ENCODE results near the gene RFC4. TPM values are rescaled to one million over a fixed set of nuclear protein-coding genes. Genes with fewer than 3 reads are reported as not detected.

The RFC4 gene
- total and polyA plus RNA-seq, 9 of the 15 experiments (the other 6 are each of a cell fraction or from before 2014, with no cell fraction given), result 105 to 227 (median 180) TPM

DNA sequence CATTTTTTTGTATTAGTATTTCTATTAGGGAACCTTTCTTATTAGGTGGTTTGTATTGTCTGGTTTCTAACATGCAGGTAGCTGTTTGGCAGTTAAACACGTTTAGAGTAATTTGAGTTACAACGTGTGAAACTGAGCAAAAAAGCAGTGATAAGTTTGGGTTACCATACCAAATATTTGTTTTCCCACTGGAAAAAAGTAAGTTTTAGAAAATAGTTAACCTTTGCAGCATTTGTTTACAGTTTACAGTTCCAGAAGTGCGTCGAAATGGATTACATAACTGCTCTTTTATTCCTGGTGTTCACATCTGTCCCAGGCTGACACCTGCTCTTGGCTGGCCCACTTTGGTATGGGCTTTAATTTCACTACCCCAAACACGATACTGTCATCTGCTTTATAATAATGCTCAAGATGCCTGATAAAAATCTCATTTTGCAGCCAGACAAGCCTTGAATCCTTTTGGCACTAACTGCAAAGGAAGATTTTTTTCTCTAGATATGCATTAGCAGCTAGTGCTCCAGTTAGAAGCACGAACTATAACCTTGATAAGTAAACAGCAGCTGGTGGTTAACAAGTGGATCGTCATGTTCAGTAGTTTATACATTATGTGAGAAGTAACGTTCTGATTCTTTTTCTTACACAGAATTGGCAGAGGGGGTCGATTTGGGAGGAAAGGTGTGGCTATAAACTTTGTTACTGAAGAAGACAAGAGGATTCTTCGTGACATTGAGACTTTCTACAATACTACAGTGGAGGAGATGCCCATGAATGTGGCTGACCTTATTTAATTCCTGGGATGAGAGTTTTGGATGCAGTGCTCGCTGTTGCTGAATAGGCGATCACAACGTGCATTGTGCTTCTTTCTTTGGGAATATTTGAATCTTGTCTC lies 17.6 kb downstream of the RFC4 start:
- CTCF ChIA-PET (ENCODE audit: low intra/inter-chr PET ratio), result no interaction called here
- intact Hi-C loops (cut with micrococcal nuclease), result no loop called here
- H3K4me1 ChIP-seq (replicated peaks in 1 of 2; ENCODE audit: control insufficient read depth in 2 of 2, insufficient read depth in 2 of 2, low read length in 2 of 2), result peaks cover 4 to 18% of the 10 kb centered on the region in 2 experiments; a peak in 3 of 5 replicates
- peaks cover 54% of the 10 kb centered on the region for H3K79me2 ChIP-seq (ENCODE audit: control insufficient read depth, insufficient read depth, low read length)
- BruUV-seq (replicated peaks), result TSS peak; percentile 0
- H2AFZ ChIP-seq (ENCODE audit: low read depth, low read length), result no peak overlapping the region
- H3K9me3 ChIP-seq (replicated peaks; ENCODE audit: control insufficient read depth, insufficient read depth, low read depth, low read length), result no peaks in the 10 kb centered on the region
- H3K36me3 ChIP-seq (ENCODE audit: control insufficient read depth, insufficient read depth, low read length), result peaks cover 99% of the 10 kb centered on the region
- ATAC-seq (peak; percentile 0; the same call in 1 of the 3 replicates), FAIRE-seq (no peak), DNase-seq (ENCODE audit: extremely low read depth in 1 of 4, low spot score in 3 of 4) (peak in 2 of 4 experiments; percentile 8 to 30)
- H3K9me1 ChIP-seq (ENCODE audit: control insufficient read depth, insufficient read depth, low read length), result no peaks in the 10 kb centered on the region
- POLR2A ChIA-PET, result interaction anchor here (0.7 to 1.3 kb wide), 8 partner anchors 9 to 374 kb away, joined by 3 to 5 read pairs (median 3); no protein-coding TSS in a partner anchor
- no peak overlapping the region for H3K4me3 ChIP-seq
- in situ Hi-C loops (cut with MboI), result no loop called here
- peaks cover 63% of the 10 kb centered on the region for H4K20me1 ChIP-seq (replicated peaks; ENCODE audit: control insufficient read depth, insufficient read depth, low read length)
- H3K4me2 ChIP-seq (ENCODE audit: insufficient read depth, low read length), result peak overlapping the region; percentile 9; the same call in 1 of the 2 replicates
- H3K9ac ChIP-seq (ENCODE audit: insufficient read depth in 1 of 2, low read depth in 2 of 2, low read length in 2 of 2), result no peak overlapping the region
- H3K27me3 ChIP-seq (ENCODE audit: control insufficient read depth in 2 of 2, insufficient read depth in 2 of 2, low read length in 2 of 2), result no peaks in the 10 kb centered on the region
- H3K27ac ChIP-seq (ENCODE audit: extremely low read depth, low read depth, low read length), result peak overlapping the region; percentile 20; the same call in 1 of the 3 replicates
- 43% methylated on average over 13 of the region's 13 CpGs for WGBS (ENCODE audit: insufficient coverage, low coverage, missing lambda C conversion rate)
- peak; percentile 56; the same call in 1 of the 2 replicates for TF ChIP-seq THRAP3 (IDR thresholded peaks at IDR 0.05; ENCODE audit: borderline replicate concordance)
- no peak for TF ChIP-seq SMARCC2 (IDR thresholded peaks at IDR 0.05; ENCODE audit: low read depth)
- 0 out of 2 replicates have a peak, but pooled peaks have one; percentile 46 for TF ChIP-seq ZNF354B (CRISPR knock-in tag; IDR thresholded peaks at IDR 0.05)
- no peak for TF ChIP-seq ZNF699 (CRISPR knock-in tag; IDR thresholded peaks at IDR 0.05; ENCODE audit: insufficient replicate concordance)
- TF ChIP-seq POLR2B (IDR thresholded peaks at IDR 0.05; ENCODE audit: low read depth, partially characterized antibody), result peak; percentile 69
- TF ChIP-seq RBM34 (IDR thresholded peaks at IDR 0.05; ENCODE audit: borderline replicate concordance, insufficient read depth, low read length), result no peak
- TF ChIP-seq, protein P1, sequence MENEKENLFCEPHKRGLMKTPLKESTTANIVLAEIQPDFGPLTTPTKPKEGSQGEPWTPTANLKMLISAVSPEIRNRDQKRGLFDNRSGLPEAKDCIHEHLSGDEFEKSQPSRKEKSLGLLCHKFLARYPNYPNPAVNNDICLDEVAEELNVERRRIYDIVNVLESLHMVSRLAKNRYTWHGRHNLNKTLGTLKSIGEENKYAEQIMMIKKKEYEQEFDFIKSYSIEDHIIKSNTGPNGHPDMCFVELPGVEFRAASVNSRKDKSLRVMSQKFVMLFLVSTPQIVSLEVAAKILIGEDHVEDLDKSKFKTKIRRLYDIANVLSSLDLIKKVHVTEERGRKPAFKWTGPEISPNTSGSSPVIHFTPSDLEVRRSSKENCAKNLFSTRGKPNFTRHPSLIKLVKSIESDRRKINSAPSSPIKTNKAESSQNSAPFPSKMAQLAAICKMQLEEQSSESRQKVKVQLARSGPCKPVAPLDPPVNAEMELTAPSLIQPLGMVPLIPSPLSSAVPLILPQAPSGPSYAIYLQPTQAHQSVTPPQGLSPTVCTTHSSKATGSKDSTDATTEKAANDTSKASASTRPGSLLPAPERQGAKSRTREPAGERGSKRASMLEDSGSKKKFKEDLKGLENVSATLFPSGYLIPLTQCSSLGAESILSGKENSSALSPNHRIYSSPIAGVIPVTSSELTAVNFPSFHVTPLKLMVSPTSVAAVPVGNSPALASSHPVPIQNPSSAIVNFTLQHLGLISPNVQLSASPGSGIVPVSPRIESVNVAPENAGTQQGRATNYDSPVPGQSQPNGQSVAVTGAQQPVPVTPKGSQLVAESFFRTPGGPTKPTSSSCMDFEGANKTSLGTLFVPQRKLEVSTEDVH (IDR thresholded peaks at IDR 0.05; ENCODE audit: low read depth, partially characterized antibody), result peak; percentile 28
- peak; percentile 81; the same call in 1 of the 2 replicates for TF ChIP-seq POLR2AphosphoS2 (IDR thresholded peaks at IDR 0.05; ENCODE audit: low read length)
- no peak for TF ChIP-seq IFI16 (CRISPR knock-in tag; IDR thresholded peaks at IDR 0.05)
- TF ChIP-seq, protein P2, sequence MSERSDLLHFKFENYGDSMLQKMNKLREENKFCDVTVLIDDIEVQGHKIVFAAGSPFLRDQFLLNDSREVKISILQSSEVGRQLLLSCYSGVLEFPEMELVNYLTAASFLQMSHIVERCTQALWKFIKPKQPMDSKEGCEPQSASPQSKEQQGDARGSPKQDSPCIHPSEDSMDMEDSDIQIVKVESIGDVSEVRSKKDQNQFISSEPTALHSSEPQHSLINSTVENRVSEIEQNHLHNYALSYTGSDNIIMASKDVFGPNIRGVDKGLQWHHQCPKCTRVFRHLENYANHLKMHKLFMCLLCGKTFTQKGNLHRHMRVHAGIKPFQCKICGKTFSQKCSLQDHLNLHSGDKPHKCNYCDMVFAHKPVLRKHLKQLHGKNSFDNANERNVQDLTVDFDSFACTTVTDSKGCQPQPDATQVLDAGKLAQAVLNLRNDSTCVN (CRISPR knock-in tag; IDR thresholded peaks at IDR 0.05), result peak; percentile 64; the same call in 1 of the 2 replicates
- TF ChIP-seq, protein P3, sequence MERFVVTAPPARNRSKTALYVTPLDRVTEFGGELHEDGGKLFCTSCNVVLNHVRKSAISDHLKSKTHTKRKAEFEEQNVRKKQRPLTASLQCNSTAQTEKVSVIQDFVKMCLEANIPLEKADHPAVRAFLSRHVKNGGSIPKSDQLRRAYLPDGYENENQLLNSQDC (CRISPR knock-in tag; IDR thresholded peaks at IDR 0.05), result 0 out of 2 replicates have a peak, but pooled peaks have one; percentile 27
- TF ChIP-seq, protein P4, sequence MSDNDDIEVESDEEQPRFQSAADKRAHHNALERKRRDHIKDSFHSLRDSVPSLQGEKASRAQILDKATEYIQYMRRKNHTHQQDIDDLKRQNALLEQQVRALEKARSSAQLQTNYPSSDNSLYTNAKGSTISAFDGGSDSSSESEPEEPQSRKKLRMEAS (CRISPR knock-in tag; IDR thresholded peaks at IDR 0.05), result no peak
- TF ChIP-seq SUPT5H (IDR thresholded peaks at IDR 0.05), result peak; percentile 59
- TF ChIP-seq POLR2A (conservative IDR thresholded peaks at IDR 0.05), result peak; percentile 30

Measured in K562 (cell line).